Panc1 (cell line): ENCODE measurements around the gene UST. TPM values are rescaled to one million over a fixed set of nuclear protein-coding genes. Genes with fewer than 3 reads are reported as not detected.

Source experiments
- ATAC-seq: fragments of 200-7000 bp; cut with Tn5 transposase; 2 replicates; pipeline ENCODE4 v1.9.1; 2020; ENCODE audit warnings: mild to moderate bottlenecking, moderate library complexity
- BruUV-seq: library from RNA; stranded (reverse); fragments of 400-500 nt; replicated peaks from 2 replicates; lab custom pipeline; 2021; lab: Mats Ljungman, UMichigan
- CTCF ChIA-PET: fragments of 300-600 bp; sonication (Branson Sonifier 250); formaldehyde crosslinking; loops from one replicate; lab custom pipeline; 2022; ENCODE audit warnings: antibody characterized with exemption; lab: Charles Lee
- POLR2A ChIA-PET: fragments of 300-600 bp; sonication (Branson Sonifier 250); formaldehyde crosslinking; loops from one replicate; lab custom pipeline; 2022; ENCODE audit warnings: antibody characterized with exemption; lab: Charles Lee
- DNase-seq: peaks from one replicate; pipeline ENCODE4 v3.0.0-alpha.2; 2010; ENCODE audit warnings: low read depth, low spot score
- H3K27ac ChIP-seq: 2 replicates; pipeline ENCODE4 v1.5.1; 2011; ENCODE audit warnings: mild to moderate bottlenecking, low read length, inconsistent platforms
- H3K27me3 ChIP-seq: fragments of 200-500 bp; sonication (Bioruptor generic); 2 replicates; pipeline ENCODE4 v1.6.0; 2014; ENCODE audit warnings: low read length, inconsistent platforms; ENCODE audit not compliant: control insufficient read depth, insufficient read depth
- H3K36me3 ChIP-seq: fragments of 200-500 bp; sonication (Bioruptor generic); 2 replicates; pipeline ENCODE4 v1.5.1; 2014; ENCODE audit warnings: inconsistent platforms, mild to moderate bottlenecking, low read length, moderate library complexity; ENCODE audit not compliant: control insufficient read depth, insufficient read depth
- H3K4me1 ChIP-seq: 2 replicates; pipeline ENCODE4 v1.5.1; 2011; ENCODE audit warnings: inconsistent platforms, mild to moderate bottlenecking, low read length, moderate library complexity; ENCODE audit not compliant: control insufficient read depth, insufficient read depth
- H3K4me3 ChIP-seq, 2 experiments: 2 replicates each; pipeline ENCODE4 v1.5.1; 2011 to 2012; ENCODE audit warnings: low read depth in 2 of 2, low read length in 2 of 2, mild to moderate bottlenecking in 2 of 2, inconsistent platforms in 1 of 2, moderate library complexity in 1 of 2
- H3K9me3 ChIP-seq: fragments of 200-500 bp; sonication (Bioruptor generic); 2 replicates; pipeline ENCODE4 v1.5.1; 2014; ENCODE audit warnings: low read depth, mild to moderate bottlenecking, inconsistent platforms, low read length, moderate library complexity; ENCODE audit not compliant: control insufficient read depth, insufficient read depth
- CTCF ChIP-seq: fragments of 450-650 bp; IDR thresholded peaks from 2 replicates; pipeline ENCODE4 v1.5.1; 2017; ENCODE audit warnings: mild to moderate bottlenecking
- POLR2AphosphoS5 ChIP-seq: IDR thresholded peaks from 2 replicates; pipeline ENCODE4 v1.6.1; 2012; ENCODE audit warnings: mild to moderate bottlenecking, low read depth, low read length, moderate library complexity
- REST ChIP-seq, 2 experiments: IDR thresholded peaks; 2 replicates each; pipeline ENCODE4 v1.6.1; 2011 to 2012; ENCODE audit warnings: low read depth in 2 of 2, control low read depth in 1 of 2, low read length in 1 of 2, mild to moderate bottlenecking in 1 of 2, moderate library complexity in 1 of 2; ENCODE audit not compliant: insufficient read depth in 1 of 2
- SIN3A ChIP-seq: IDR thresholded peaks from 2 replicates; pipeline ENCODE4 v1.6.1; 2012; ENCODE audit warnings: low read depth, mild to moderate bottlenecking, low read length, moderate library complexity, borderline replicate concordance; ENCODE audit not compliant: insufficient read depth
- TCF7L2 ChIP-seq: IDR thresholded peaks from 2 replicates; pipeline ENCODE4 v1.6.1; 2011; ENCODE audit warnings: mild to moderate bottlenecking, low read depth, low read length, inconsistent platforms
- in situ Hi-C: cut with HindIII; loops from 2 replicates; pipeline ENCODE4 v1.10.0; 2016; ENCODE audit warnings: low sequenced_read_pairs, low pct_unique_long_range_greater_than_20kb
- intact Hi-C: fragments of 100-400 bp; cut with micrococcal nuclease; formaldehyde crosslinking; loops from one replicate; pipeline ENCODE4 v1.10.0; 2022; ENCODE audit not compliant: unreplicated experiment
- total RNA-seq: library from RNA; stranded (reverse); gene quantifications from one replicate; pipeline ENCODE4 v1.2.1, GENCODE V29; 2021; ENCODE audit not compliant: unreplicated experiment

The UST gene
- total RNA-seq, 1 experiment from 2014 or later, result 0.15 TPM

GRCh38 chr6:148934539-148934938 is 187.7 kb downstream of the UST start:
- no TSS peak for BruUV-seq
- Histone ChIP-seq H3K36me3 (no peaks in the 10 kb centered on the region), H3K27me3 (peaks cover 3% of the 10 kb centered on the region; the same call in 1 of the 2 replicates), H3K27ac (no peak overlapping the region), H3K4me3 (no peak overlapping the region), H3K4me1 (no peaks in the 10 kb centered on the region), H3K9me3 (no peaks in the 10 kb centered on the region)
- in situ Hi-C loops, result no loop called here
- no peak for DNase-seq
- intact Hi-C loops, result no loop called here
- no peak for ATAC-seq
- CTCF ChIA-PET, result no interaction called here
- POLR2A ChIA-PET, result no interaction called here
- no peak for TF ChIP-seq CTCF
- no peak for TF ChIP-seq REST (IDR thresholded peaks at IDR 0.05; ENCODE audit: insufficient read depth in 1 of 2, low read depth in 2 of 2, low read length in 1 of 2)
- TF ChIP-seq SIN3A, result no peak
- TF ChIP-seq POLR2AphosphoS5, result no peak
- no peak for TF ChIP-seq TCF7L2

GRCh38 chr6:148934961-148935360 is 188.1 kb downstream of the UST start:
- Histone ChIP-seq H3K27me3 (peaks cover 3% of the 10 kb centered on the region; the same call in 1 of the 2 replicates), H3K4me1 (no peaks in the 10 kb centered on the region), H3K4me3 (no peak overlapping the region), H3K36me3 (no peaks in the 10 kb centered on the region), H3K27ac (no peak overlapping the region), H3K9me3 (no peaks in the 10 kb centered on the region)
- POLR2A ChIA-PET, result no interaction called here
- intact Hi-C loops (no loop called here), in situ Hi-C loops (no loop called here)
- CTCF ChIA-PET, result no interaction called here
- no peak for TF ChIP-seq CTCF
- no peak for TF ChIP-seq REST (IDR thresholded peaks at IDR 0.05; ENCODE audit: insufficient read depth in 1 of 2, low read depth in 2 of 2, low read length in 1 of 2)
- no peak for TF ChIP-seq SIN3A
- no peak for TF ChIP-seq POLR2AphosphoS5
- no peak for TF ChIP-seq TCF7L2
- BruUV-seq, result no TSS peak
- ATAC-seq (no peak), DNase-seq (no peak)
